Stimulated activated naive CD8-positive, alpha-beta T cell treated with anti-CD3 and anti-CD28 coated beads, Interleukin-15, amount 100 ng/mL, for 72 hours (primary cell): ENCODE results near the gene ATG7.

Source experiments
- ATAC-seq: fragments of 150-1000 bp; cut with Tn5 transposase; 2 replicates; pipeline ENCODE4 v1.10.0; 2021; ENCODE audit warnings: mild to moderate bottlenecking, moderate library complexity
- DNase-seq, 2 donors: peaks; one replicate each; pipeline ENCODE4 v3.0.0; 2021 to 2022
- H3K27ac Mint-ChIP-seq, 2 donors: one replicate each; pipeline ENCODE4 v1.8.0; 2022; ENCODE audit warnings: mild to moderate bottlenecking in 2 of 2, mixed read lengths in 2 of 2, moderate library complexity in 2 of 2
- H3K27me3 Mint-ChIP-seq: one replicate; pipeline ENCODE4 v1.8.0; 2022; ENCODE audit warnings: mixed read lengths
- H3K4me1 Mint-ChIP-seq: one replicate; pipeline ENCODE4 v1.8.0; 2022; ENCODE audit warnings: mild to moderate bottlenecking, mixed read lengths
- H3K4me3 Mint-ChIP-seq, 2 donors: one replicate each; pipeline ENCODE4 v1.8.0; 2022; ENCODE audit warnings: mild to moderate bottlenecking in 2 of 2, mixed read lengths in 2 of 2, moderate library complexity in 1 of 2
- H3K9me3 Mint-ChIP-seq, 2 donors: one replicate each; pipeline ENCODE4 v1.8.0; 2022; ENCODE audit warnings: mixed read lengths in 2 of 2

ATG7 gene

GRCh38 chr3:11559816-11560633, 287.8 kb downstream of the ATG7 start:
- H3K4me3 Mint-ChIP-seq = no peak overlapping the region
- DNase-seq (no peak), ATAC-seq (no peak)
- no peaks in the 10 kb centered on the region for H3K9me3 Mint-ChIP-seq
- H3K27ac Mint-ChIP-seq = peak overlapping the region; percentile 27 to 66
- H3K27me3 Mint-ChIP-seq = no peaks in the 10 kb centered on the region
- H3K4me1 Mint-ChIP-seq = peaks cover 28% of the 10 kb centered on the region

DNA sequence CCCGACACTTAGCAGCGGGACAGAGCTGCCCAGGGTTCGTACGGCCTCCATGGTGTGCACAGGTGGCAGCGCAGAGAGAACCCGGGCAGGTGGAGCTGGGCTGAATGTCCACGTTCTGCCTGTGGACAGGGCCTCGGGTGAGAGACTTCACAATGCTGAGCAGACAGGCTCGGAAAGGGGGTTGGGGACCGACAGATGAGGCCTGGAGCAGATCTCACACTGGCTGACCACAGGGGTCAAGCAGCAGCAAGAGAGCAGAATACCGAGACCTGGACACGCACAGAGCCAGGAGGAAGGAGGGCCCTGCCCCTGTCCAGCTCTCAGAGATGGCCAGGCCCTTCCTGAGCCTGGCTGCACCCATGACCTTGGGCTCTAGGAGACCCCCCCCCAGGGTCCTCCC, 288.5 kb downstream of the ATG7 start:
- Mint-ChIP-seq H3K4me1 (peaks cover 28% of the 10 kb centered on the region), H3K9me3 (no peaks in the 10 kb centered on the region)

DNA sequence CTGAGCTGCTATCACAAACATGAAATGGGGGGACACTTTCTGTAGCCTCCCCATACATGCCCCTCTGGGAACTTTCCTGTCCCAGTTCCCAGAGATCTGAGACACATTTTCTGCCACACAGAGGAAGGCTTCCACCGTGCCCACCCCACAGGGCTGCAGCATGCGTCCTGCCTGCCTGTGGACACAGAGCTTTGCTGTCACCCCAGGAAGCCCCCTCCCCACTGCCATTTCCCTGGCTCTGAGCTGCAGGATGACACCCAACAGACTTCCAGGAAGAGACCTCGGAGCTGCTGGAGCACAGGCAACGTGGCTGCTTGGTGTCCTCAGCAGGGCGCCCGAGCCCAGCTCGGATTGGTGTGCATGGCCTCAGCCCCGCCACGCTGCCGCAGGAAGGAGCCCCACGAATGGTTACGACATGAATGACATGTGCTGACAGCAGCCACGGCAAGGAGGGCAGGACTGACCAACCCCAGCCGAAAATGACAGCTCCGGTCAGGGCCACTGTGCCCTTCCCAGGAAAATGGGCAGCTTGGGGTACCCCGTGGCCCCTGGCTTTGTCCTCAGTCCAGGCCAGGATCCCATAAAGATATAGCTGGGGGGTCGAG, 290.2 kb downstream of the ATG7 start:
- Mint-ChIP-seq H3K4me1 (peaks cover 23% of the 10 kb centered on the region), H3K27me3 (no peaks in the 10 kb centered on the region), H3K4me3 (no peak overlapping the region), H3K27ac (peak overlapping the region in 1 of 2 donors; percentile 80), H3K9me3 (no peaks in the 10 kb centered on the region)
- ATAC-seq (no peak), DNase-seq (no peak)

More for the DNA sequence above, 288.5 kb downstream of the ATG7 start:
- H3K4me3 Mint-ChIP-seq = no peak overlapping the region
- peak overlapping the region in 1 of 2 donors; percentile 55 for H3K27ac Mint-ChIP-seq
- H3K27me3 Mint-ChIP-seq = no peaks in the 10 kb centered on the region
- DNase-seq (no peak), ATAC-seq (no peak)

DNA sequence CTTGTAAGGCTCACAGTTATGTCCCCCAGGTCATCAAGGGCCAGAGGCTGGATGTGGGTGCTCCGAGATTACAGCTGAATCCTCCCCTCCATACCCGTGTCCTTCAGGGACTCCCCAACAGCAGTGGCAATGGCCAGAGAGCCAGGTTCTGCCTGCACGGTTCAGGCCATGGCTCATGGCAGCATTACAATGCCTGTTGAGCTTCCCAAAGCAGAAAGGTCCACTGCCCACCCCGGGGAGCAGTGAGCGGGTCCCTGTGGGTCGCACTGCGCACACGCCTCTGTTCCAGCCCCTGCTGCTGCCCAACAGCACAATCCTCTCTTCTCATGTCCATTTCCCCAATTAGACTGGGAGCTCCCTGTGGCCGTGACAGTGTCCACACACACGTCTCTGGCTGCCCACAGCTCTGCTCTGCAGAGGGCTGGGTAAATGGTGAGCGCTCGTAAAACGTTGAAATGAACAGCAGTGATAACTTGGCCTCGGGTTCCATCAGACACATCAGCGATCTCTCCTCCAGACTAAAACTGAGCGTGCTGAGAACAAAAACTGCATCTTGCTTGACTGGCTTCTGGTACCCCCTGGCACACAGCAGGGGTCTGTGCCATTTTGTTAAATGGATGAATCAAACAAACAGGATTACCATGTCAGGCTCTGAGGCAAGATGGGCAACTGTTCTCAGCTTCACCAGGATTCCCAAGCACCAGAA, 291.1 kb downstream of the ATG7 start:
- no peaks in the 10 kb centered on the region for H3K9me3 Mint-ChIP-seq
- no peak for ATAC-seq
- H3K27ac Mint-ChIP-seq = peak overlapping the region; percentile 52 to 87
- peaks cover 23% of the 10 kb centered on the region for H3K4me1 Mint-ChIP-seq
- no peak for DNase-seq
- H3K4me3 Mint-ChIP-seq = no peak overlapping the region
- H3K27me3 Mint-ChIP-seq = no peaks in the 10 kb centered on the region

GRCh38 chr3:11563865-11564185, 291.6 kb downstream of the ATG7 start:
- Mint-ChIP-seq H3K27ac (peak overlapping the region; percentile 13 to 87), H3K27me3 (no peaks in the 10 kb centered on the region), H3K9me3 (no peaks in the 10 kb centered on the region), H3K4me1 (peaks cover 25% of the 10 kb centered on the region), H3K4me3 (no peak overlapping the region)
- no peak for ATAC-seq
- DNase-seq = no peak

- no peak overlapping the region for H3K27ac Mint-ChIP-seq
- no peak overlapping the region for H3K4me3 Mint-ChIP-seq
- ATAC-seq (peak; percentile 33), DNase-seq (no peak)
- H3K27me3 Mint-ChIP-seq = no peaks in the 10 kb centered on the region
- H3K4me1 Mint-ChIP-seq = peaks cover 28% of the 10 kb centered on the region
- H3K9me3 Mint-ChIP-seq = no peaks in the 10 kb centered on the region
Observed at GRCh38 chr3:11564577-11565001, 292.4 kb downstream of the ATG7 start.

DNA sequence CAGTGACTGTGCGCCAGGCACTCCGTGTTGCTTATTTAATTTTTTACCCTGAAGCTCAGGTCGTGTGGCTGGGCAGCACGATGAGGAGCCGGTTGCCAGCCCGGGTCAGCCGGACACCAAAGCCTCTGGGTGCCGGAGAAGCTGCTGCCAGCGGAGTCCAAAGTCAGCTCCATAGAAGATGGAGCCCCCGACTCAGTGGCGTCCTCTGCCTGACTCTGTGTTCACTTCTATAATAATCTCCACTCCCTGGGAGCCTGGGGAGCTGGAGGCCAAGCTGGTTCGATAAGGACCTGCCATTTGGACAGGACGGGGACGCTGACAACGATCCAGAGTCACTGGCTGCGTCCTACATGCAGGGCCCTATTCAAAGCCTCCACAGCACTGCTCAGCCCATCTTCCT, 292.9 kb downstream of the ATG7 start:
- DNase-seq = no peak
- no peaks in the 10 kb centered on the region for H3K9me3 Mint-ChIP-seq
- no peaks in the 10 kb centered on the region for H3K27me3 Mint-ChIP-seq
- H3K27ac Mint-ChIP-seq = peak overlapping the region in 1 of 2 donors; percentile 25
- H3K4me3 Mint-ChIP-seq = no peak overlapping the region
- H3K4me1 Mint-ChIP-seq = peaks cover 28% of the 10 kb centered on the region
- ATAC-seq = no peak

DNA sequence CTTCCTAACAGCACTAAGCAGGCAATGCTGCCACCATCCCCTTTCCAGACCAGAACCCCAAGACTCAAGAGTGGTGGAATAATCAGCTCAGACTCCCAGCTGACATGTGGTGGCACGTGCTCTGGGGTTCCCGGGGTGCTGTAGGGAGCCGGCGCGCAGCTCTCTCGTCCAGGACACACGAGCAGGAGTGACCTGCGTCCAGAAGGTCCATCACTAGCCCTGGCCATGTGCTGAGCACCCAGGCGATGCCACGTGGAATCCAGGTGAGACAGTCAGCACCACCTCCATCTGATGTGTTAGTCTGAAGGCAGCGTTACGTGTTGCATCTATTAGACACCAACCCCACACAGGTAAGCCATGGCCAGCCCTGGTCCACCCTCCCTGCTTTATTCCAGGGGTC, 293.3 kb downstream of the ATG7 start:
- H3K9me3 Mint-ChIP-seq = no peaks in the 10 kb centered on the region
- H3K4me1 Mint-ChIP-seq = peaks cover 28% of the 10 kb centered on the region
- no peak overlapping the region for H3K4me3 Mint-ChIP-seq
- H3K27ac Mint-ChIP-seq = no peak overlapping the region
- DNase-seq (no peak), ATAC-seq (no peak)
- H3K27me3 Mint-ChIP-seq = no peaks in the 10 kb centered on the region

GRCh38 chr3:11565932-11566331, 293.7 kb downstream of the ATG7 start:
- ATAC-seq (no peak), DNase-seq (no peak)
- no peak overlapping the region for H3K4me3 Mint-ChIP-seq
- peaks cover 29% of the 10 kb centered on the region for H3K4me1 Mint-ChIP-seq
- no peaks in the 10 kb centered on the region for H3K9me3 Mint-ChIP-seq
- H3K27me3 Mint-ChIP-seq = no peaks in the 10 kb centered on the region
- H3K27ac Mint-ChIP-seq = no peak overlapping the region

- no peak for DNase-seq
- H3K27me3 Mint-ChIP-seq = no peaks in the 10 kb centered on the region
- peaks cover 29% of the 10 kb centered on the region for H3K4me1 Mint-ChIP-seq
- H3K27ac Mint-ChIP-seq = peak overlapping the region; percentile 0 to 92
- no peaks in the 10 kb centered on the region for H3K9me3 Mint-ChIP-seq
- ATAC-seq = no peak
- H3K4me3 Mint-ChIP-seq = no peak overlapping the region
Observed at GRCh38 chr3:11566478-11566877, 294.3 kb downstream of the ATG7 start.

DNA sequence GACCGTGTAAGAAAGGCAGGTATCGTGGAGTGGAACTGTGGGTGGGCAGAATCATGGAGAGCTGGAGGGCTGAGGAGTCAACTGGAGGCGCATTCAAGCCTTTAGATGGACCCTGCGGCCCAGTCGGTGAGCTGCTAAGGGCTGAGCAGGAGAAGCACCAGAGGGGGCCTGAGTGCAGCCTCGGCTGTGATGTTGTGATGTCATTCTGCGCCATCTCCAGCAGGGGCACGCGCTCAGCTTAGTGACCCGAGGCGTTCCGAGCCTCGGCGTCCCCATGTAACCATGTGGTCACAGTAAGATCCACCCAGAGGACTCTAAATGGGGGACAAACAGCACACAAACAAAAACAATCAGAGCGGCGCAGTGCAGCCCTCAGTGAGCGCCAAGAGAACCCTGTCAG, 294.7 kb downstream of the ATG7 start:
- no peak overlapping the region for H3K27ac Mint-ChIP-seq
- peaks cover 34% of the 10 kb centered on the region for H3K4me1 Mint-ChIP-seq
- H3K4me3 Mint-ChIP-seq = no peak overlapping the region
- no peaks in the 10 kb centered on the region for H3K9me3 Mint-ChIP-seq
- no peak for DNase-seq
- no peak for ATAC-seq
- H3K27me3 Mint-ChIP-seq = no peaks in the 10 kb centered on the region

GRCh38 chr3:11567516-11568467, 295.6 kb downstream of the ATG7 start:
- H3K27me3 Mint-ChIP-seq = no peaks in the 10 kb centered on the region
- DNase-seq = no peak
- H3K4me3 Mint-ChIP-seq = no peak overlapping the region
- peaks cover 35% of the 10 kb centered on the region for H3K4me1 Mint-ChIP-seq
- H3K9me3 Mint-ChIP-seq = no peaks in the 10 kb centered on the region
- ATAC-seq = no peak
- peak overlapping the region; percentile 4 to 89 for H3K27ac Mint-ChIP-seq

DNA sequence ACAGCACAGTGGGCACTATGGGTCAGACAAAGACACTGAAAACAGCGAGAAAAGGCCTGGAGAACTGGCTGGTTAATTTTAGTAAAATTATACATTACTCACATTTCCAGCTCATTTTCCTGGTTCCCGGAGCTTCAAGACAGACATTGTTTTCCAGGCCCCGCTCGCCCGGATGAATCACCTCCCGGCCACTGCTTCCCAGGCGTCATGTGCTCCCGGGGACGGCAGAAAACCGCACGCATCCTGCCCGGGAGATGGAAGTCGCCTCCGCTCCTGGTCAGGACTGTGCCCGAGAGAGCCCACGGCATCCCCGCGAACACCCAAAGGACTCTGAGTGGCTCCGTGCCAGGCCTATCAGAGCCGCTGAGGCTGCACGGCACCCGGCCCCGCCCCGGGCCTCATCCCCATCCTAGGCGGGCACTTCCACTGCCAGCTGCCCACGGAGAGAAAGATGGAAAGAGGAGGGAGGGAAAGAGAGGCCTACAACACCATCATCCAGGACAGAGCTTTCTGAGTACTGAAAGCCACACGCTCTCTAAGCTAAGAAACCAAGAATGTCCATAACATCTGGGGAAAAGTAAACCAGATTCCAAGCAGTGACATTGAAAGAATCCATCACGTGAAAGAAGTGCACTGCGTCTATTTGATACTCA, 296.4 kb downstream of the ATG7 start:
- DNase-seq (no peak), ATAC-seq (no peak)
- Mint-ChIP-seq H3K27ac (peak overlapping the region; percentile 4 to 89), H3K4me1 (peaks cover 35% of the 10 kb centered on the region), H3K9me3 (no peaks in the 10 kb centered on the region), H3K4me3 (no peak overlapping the region), H3K27me3 (no peaks in the 10 kb centered on the region)

GRCh38 chr3:11569156-11569741, 297.1 kb downstream of the ATG7 start:
- Mint-ChIP-seq H3K4me1 (peaks cover 35% of the 10 kb centered on the region), H3K27me3 (no peaks in the 10 kb centered on the region), H3K9me3 (no peaks in the 10 kb centered on the region), H3K27ac (peak overlapping the region in 1 of 2 donors; percentile 79), H3K4me3 (no peak overlapping the region)
- ATAC-seq = no peak
- no peak for DNase-seq
